Activated naive CD4-positive, alpha-beta T cell treated with anti-CD3 and anti-CD28 coated beads, Interleukin-2, amount 10 ng/mL, durations not matched to agents 7 days and 5 days (primary cell): ENCODE data around the gene OTOG.
A peak's percentile ranks its signal among the peaks of the same experiment; 100 is the strongest.

Experiments
- CTCF ChIA-PET: fragments of 350-600 bp; sonication (Branson Sonifier 250); formaldehyde crosslinking; loops from one replicate; lab custom pipeline; 2021; ENCODE audit warnings: antibody characterized with exemption; lab: Charles Lee
- DNase-seq: peaks from one replicate; pipeline ENCODE4 v3.0.0-alpha.2; 2020
- H3K27ac Mint-ChIP-seq: one replicate; pipeline ENCODE4 v1.8.0; 2021; ENCODE audit warnings: mild to moderate bottlenecking, moderate library complexity, mixed read lengths
- H3K27me3 Mint-ChIP-seq: one replicate; pipeline ENCODE4 v1.8.0; 2021; ENCODE audit warnings: mild to moderate bottlenecking, mixed read lengths
- H3K36me3 Mint-ChIP-seq: one replicate; pipeline ENCODE4 v1.8.0; 2021; ENCODE audit warnings: mixed read lengths
- H3K4me1 Mint-ChIP-seq: one replicate; pipeline ENCODE4 v1.8.0; 2021; ENCODE audit warnings: mixed read lengths
- H3K4me3 Mint-ChIP-seq: one replicate; pipeline ENCODE4 v1.8.0; 2021; ENCODE audit warnings: mild to moderate bottlenecking, moderate library complexity, mixed read lengths
- H3K9me3 Mint-ChIP-seq: one replicate; pipeline ENCODE4 v1.8.0; 2021; ENCODE audit warnings: mixed read lengths

The OTOG gene, protein sequence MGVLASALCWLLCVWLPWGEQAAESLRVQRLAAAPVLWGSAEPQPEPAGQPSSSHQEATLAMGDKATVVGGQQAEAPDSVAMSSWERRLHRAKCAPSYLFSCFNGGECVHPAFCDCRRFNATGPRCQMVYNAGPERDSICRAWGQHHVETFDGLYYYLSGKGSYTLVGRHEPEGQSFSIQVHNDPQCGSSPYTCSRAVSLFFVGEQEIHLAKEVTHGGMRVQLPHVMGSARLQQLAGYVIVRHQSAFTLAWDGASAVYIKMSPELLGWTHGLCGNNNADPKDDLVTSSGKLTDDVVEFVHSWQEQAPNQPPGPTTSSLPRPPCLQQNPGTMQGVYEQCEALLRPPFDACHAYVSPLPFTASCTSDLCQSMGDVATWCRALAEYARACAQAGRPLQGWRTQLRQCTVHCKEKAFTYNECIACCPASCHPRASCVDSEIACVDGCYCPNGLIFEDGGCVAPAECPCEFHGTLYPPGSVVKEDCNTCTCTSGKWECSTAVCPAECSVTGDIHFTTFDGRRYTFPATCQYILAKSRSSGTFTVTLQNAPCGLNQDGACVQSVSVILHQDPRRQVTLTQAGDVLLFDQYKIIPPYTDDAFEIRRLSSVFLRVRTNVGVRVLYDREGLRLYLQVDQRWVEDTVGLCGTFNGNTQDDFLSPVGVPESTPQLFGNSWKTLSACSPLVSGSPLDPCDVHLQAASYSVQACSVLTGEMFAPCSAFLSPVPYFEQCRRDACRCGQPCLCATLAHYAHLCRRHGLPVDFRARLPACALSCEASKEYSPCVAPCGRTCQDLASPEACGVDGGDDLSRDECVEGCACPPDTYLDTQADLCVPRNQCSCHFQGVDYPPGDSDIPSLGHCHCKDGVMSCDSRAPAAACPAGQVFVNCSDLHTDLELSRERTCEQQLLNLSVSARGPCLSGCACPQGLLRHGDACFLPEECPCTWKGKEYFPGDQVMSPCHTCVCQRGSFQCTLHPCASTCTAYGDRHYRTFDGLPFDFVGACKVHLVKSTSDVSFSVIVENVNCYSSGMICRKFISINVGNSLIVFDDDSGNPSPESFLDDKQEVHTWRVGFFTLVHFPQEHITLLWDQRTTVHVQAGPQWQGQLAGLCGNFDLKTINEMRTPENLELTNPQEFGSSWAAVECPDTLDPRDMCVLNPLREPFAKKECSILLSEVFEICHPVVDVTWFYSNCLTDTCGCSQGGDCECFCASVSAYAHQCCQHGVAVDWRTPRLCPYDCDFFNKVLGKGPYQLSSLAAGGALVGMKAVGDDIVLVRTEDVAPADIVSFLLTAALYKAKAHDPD (N-terminal part only)

DNA sequence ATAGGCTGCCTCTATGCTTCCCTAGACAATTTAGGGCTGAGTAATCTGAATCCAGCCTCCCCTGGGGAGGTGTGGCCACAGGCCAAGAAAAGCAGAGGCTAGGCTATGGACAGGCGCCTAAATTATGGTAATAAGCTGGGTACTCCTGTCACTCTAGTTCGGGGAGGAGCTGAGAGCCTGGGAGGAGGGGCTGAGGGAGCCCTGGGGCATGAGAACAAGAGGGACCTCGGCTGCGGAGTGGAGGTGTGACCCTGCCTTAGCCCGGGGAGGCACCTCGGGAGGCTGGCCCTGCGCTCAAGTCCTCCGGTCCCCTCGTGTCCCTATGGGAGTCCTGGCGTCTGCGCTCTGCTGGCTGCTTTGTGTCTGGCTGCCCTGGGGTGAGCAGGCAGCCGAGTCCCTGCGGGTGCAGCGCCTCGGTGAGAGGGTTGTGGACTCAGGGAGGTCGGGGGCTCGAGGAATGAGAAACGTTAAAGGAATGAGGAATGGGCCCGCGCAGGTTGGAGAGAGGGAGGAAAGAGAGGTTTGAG lies at the start of gene OTOG:
OTOG (plus strand) TSS at position 209 of the 527 bp plus-strand sequence; CDS start at position 323, 114 bp downstream.
- H3K27ac Mint-ChIP-seq = no peak within 1 kb of the TSS
- peaks cover 6% of the 10 kb centered on the region for H3K4me1 Mint-ChIP-seq
- no peak for DNase-seq
- H3K36me3 Mint-ChIP-seq = no peaks in the 10 kb centered on the region
- H3K27me3 Mint-ChIP-seq = peaks cover 65% of the 10 kb centered on the region
- no peaks in the 10 kb centered on the region for H3K9me3 Mint-ChIP-seq
- CTCF ChIA-PET = interaction anchor here (1.2 kb wide), 1 partner anchor 19 kb away, joined by 3 read pairs; no protein-coding TSS in a partner anchor
- no peak within 1 kb of the TSS for H3K4me3 Mint-ChIP-seq

DNA sequence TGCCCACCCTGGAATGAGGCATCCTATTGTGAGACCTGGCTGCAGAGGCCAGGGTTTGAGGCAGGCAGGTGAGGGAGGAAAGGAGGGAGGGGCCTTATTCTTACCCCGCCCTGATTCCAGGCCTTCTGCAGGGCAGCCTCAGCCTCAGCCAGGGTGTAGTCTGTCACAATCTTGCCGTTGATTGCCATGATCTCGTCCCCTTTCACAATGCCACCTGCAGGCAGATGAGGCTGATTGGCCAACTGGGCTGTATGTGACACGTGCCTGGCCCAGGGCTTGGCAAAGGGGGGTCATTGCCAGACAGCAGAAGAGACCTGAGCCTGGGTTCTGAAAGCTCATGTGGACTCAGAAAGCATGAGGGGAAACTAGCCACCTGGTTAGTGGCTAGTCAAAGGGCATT lies 49.0 kb upstream of the OTOG start:
- Mint-ChIP-seq H3K27me3 (peaks cover 37% of the 10 kb centered on the region), H3K27ac (no peak overlapping the region), H3K36me3 (no peaks in the 10 kb centered on the region), H3K4me3 (no peak overlapping the region), H3K9me3 (no peaks in the 10 kb centered on the region), H3K4me1 (no peaks in the 10 kb centered on the region)
- CTCF ChIA-PET = interaction anchor here (1.5 kb wide), 1 partner anchor 10 kb away, joined by 4 read pairs; no protein-coding TSS in a partner anchor
- DNase-seq = no peak

DNA sequence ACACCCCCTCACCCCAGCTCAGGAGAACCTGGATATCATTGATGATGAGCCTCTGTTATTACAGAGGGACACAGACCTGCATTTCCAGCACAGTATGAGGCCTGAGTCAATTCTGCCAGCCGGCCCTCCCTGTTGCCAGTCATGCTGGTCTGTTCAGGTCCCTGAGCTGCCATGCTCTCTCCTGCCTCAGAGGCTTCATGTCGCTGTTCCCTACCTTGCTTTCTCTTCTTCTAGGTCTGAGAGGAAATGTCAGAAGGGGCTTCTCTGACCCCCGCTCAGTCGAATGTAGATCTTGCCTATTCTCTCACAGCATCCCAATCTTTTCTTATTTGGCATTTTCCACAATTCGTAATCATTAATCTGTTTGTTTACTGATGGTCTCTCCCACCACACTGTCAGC lies 48.6 kb upstream of the OTOG start:
- Mint-ChIP-seq H3K9me3 (no peaks in the 10 kb centered on the region), H3K4me1 (no peaks in the 10 kb centered on the region), H3K36me3 (no peaks in the 10 kb centered on the region), H3K27ac (no peak overlapping the region), H3K27me3 (peaks cover 34% of the 10 kb centered on the region), H3K4me3 (no peak overlapping the region)
- CTCF ChIA-PET = interaction anchor here (1.4 to 1.5 kb wide), 2 partner anchors 9 to 114 kb away, joined by 4 to 11 read pairs; no protein-coding TSS in a partner anchor
- DNase-seq = no peak

DNA sequence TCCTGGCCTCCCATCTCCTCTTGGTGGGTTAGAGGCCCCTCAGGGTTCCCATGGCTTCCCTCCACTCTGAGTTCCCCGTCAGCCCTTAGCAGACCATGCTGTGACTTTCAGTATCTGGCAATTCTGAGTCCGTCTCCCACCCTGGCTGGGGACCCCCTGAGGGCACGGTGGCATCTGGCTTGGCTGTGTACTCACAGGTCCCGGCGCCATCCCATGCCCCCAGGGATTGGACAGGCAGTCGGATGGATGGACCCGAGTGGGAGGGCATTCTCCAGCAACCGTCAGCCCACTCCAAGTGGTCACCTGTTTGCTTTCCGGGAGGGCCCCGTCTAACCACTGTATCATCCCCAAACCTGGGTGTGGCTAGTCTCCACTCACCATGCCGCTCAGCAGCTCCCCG lies 46.4 kb upstream of the OTOG start:
- Mint-ChIP-seq H3K27ac (no peak overlapping the region), H3K9me3 (no peaks in the 10 kb centered on the region), H3K27me3 (peaks cover 38% of the 10 kb centered on the region), H3K4me3 (no peak overlapping the region), H3K4me1 (no peaks in the 10 kb centered on the region), H3K36me3 (no peaks in the 10 kb centered on the region)
- CTCF ChIA-PET = no interaction called here
- no peak for DNase-seq

DNA sequence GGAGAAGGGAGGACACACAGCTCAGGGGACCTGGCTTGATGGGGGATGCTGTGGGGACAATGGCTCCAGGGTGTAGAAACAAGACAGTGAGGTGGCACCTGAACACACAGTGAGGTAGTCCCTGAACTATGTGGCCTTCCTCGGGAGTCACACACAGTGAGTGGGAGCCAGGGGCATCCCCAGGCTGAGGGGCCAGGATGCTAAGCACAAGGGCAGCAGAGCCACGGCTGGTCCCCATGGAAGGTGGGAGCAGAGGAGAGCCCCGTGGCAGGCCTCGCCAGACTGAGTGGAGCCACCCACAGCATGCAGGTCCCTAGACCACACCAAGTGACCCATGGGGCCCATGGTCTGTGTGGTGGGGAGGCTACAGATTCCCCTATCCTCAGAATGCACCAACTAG lies 44.4 kb upstream of the OTOG start:
- no peak for DNase-seq
- Mint-ChIP-seq H3K27me3 (peaks cover 37% of the 10 kb centered on the region), H3K4me1 (no peaks in the 10 kb centered on the region), H3K27ac (no peak overlapping the region), H3K36me3 (no peaks in the 10 kb centered on the region), H3K9me3 (no peaks in the 10 kb centered on the region), H3K4me3 (no peak overlapping the region)
- CTCF ChIA-PET = interaction anchor here (0.7 to 8.1 kb wide), 5 partner anchors 26 to 273 kb away, joined by 4 to 143 read pairs (median 26); partner anchors contain the start of gene KCNJ11

DNA sequence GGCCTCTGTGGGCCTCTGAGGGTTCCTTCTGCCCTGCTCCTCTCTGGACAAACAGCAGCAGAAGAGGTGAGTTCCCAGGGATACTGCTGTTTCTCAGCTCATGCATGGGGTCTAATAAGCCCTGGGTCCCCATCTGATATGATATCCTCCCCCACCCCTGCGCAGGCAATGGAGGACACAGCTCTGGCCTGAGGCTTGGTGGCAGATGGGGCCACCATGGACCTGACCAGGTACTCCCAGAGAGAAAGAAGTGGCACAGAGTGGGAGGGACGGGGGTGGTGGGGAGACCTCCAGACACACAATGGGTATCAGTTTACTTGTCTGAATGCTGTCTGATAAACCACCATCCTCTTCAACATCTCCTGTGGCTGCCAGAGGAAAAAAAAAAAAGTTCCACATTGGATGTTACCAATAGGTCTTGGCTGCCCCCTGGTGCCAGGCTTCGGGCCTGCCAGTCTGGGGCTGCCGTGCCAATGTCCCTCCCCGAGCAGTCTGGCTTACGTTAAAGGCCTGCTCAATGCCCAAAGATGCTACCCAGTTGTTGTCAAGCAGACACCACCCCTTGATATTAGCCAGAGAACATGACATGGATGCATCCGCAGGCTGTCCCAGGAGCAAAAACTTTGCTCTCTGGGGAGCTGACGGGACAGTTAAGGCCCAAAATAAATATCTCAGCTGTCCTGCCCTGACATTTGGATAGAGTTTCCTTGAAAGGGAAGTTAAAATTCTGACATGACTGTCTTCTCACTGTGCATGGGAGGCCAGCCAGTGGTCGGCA lies 42.5 kb upstream of the OTOG start:
- Mint-ChIP-seq H3K27me3 (peaks cover 39% of the 10 kb centered on the region), H3K4me3 (no peak overlapping the region), H3K4me1 (no peaks in the 10 kb centered on the region), H3K27ac (no peak overlapping the region), H3K9me3 (no peaks in the 10 kb centered on the region), H3K36me3 (no peaks in the 10 kb centered on the region)
- CTCF ChIA-PET = interaction anchor here (0.6 to 8.1 kb wide), 12 partner anchors 13 to 275 kb away, joined by 3 to 143 read pairs (median 5); partner anchors contain the start of genes ABCC8 and KCNJ11
- DNase-seq = peak; percentile 88

DNA sequence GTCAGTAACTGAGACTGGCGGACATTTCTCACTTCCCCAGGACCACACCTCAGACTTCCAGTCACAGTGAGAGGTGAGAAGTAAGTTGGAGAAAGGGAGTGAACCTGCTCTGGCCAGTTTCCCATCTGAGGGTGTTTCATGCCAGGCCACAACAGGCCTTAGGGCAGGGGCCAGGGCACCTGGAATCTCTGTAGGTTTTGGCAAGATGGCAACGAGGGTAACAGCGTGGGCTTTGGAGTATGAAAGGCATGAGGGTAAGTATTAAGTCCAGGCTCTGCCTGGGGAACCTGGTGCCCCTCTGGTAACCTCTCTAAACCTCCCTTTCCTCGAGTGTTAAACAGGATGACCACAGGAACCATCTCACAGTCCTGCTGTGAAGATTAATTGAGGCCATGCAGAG lies 41.9 kb upstream of the OTOG start:
- DNase-seq = no peak
- Mint-ChIP-seq H3K9me3 (no peaks in the 10 kb centered on the region), H3K36me3 (no peaks in the 10 kb centered on the region), H3K27me3 (peaks cover 39% of the 10 kb centered on the region), H3K4me3 (no peak overlapping the region), H3K27ac (no peak overlapping the region), H3K4me1 (no peaks in the 10 kb centered on the region)
- CTCF ChIA-PET = interaction anchor here (0.8 to 8.1 kb wide), 9 partner anchors 14 to 275 kb away, joined by 3 to 143 read pairs (median 6); partner anchors contain the start of gene KCNJ11

DNA sequence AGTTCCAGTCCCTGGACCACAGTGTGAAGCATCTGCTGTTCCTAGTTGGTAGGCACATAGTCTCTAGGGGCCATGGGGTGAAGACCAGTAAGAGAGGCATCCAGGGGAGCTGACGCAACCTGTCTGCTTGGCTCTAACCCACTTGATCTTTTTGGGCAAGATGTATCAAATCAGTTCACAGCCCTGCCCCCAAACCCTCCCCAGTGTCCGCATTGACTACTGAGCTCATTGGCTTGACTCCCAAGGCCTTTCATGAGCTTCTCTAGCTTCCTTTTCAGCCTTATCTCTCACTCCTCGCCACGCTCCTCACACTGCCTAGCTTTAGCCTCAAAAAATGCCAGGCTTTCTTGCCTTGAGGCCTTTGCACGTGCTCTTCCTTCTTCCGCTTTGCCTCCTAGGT lies 40.7 kb upstream of the OTOG start:
- no peaks in the 10 kb centered on the region for H3K4me1 Mint-ChIP-seq
- CTCF ChIA-PET = interaction anchor here (0.5 to 8.1 kb wide), 7 partner anchors 22 to 174 kb away, joined by 3 to 143 read pairs (median 6); partner anchors contain the start of gene KCNJ11
- H3K27me3 Mint-ChIP-seq = peaks cover 38% of the 10 kb centered on the region
- H3K9me3 Mint-ChIP-seq = no peaks in the 10 kb centered on the region
- H3K36me3 Mint-ChIP-seq = no peaks in the 10 kb centered on the region
- no peak overlapping the region for H3K27ac Mint-ChIP-seq
- H3K4me3 Mint-ChIP-seq = no peak overlapping the region
- DNase-seq = no peak

DNA sequence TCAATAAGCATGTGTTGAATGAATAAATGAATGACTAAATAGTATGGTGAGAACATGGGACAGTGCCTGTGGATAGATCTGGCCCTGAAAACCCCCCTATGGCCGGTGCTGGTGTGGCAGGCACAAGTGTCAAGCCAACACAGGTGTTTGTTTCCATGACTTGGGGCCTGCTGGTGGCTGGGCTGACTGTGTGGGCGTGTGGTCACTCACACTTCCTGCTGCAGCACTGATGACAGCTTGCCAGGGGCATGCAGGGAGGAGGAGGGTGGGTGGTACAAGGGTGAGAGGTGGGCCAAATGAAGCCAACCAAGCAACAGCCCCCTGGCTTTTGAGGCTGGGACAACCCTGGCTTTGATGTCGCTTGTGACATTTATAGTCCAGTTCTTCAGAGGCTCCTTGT lies 40.1 kb upstream of the OTOG start:
- H3K9me3 Mint-ChIP-seq = no peaks in the 10 kb centered on the region

DNA sequence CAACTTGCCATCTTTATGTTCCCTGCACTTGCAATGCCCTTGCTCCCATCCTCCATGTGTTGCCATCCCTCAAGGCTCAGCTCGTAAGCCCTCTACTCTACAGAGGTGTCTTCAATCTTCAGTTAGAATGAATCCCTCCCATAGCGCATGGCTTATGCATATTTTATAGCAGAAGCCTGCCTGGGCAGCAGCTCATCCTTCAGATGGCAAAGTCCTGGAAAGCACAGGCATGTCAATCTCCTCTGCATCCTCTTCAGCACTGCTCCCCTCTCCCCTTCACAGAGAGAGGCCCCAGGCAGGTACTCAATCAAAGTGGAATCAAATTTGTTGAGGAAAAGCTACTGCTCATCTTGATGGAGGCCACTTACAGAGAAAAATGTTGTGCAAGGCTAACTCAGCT lies 39.3 kb upstream of the OTOG start:
- DNase-seq = no peak
- Mint-ChIP-seq H3K4me1 (no peaks in the 10 kb centered on the region), H3K36me3 (no peaks in the 10 kb centered on the region), H3K4me3 (no peak overlapping the region), H3K27me3 (peaks cover 48% of the 10 kb centered on the region), H3K27ac (no peak overlapping the region), H3K9me3 (no peaks in the 10 kb centered on the region)
- CTCF ChIA-PET = interaction anchor here (1.3 to 8.1 kb wide), 7 partner anchors 9 to 159 kb away, joined by 3 to 143 read pairs (median 5); partner anchors contain the start of gene KCNJ11

More for the DNA sequence above, 40.1 kb upstream of the OTOG start:
- Mint-ChIP-seq H3K36me3 (no peaks in the 10 kb centered on the region), H3K4me1 (no peaks in the 10 kb centered on the region), H3K27ac (no peak overlapping the region), H3K4me3 (no peak overlapping the region), H3K27me3 (peaks cover 42% of the 10 kb centered on the region)
- CTCF ChIA-PET = interaction anchor here (0.9 to 8.1 kb wide), 6 partner anchors 22 to 125 kb away, joined by 3 to 143 read pairs (median 10); partner anchors contain the start of gene KCNJ11
- DNase-seq = no peak

DNA sequence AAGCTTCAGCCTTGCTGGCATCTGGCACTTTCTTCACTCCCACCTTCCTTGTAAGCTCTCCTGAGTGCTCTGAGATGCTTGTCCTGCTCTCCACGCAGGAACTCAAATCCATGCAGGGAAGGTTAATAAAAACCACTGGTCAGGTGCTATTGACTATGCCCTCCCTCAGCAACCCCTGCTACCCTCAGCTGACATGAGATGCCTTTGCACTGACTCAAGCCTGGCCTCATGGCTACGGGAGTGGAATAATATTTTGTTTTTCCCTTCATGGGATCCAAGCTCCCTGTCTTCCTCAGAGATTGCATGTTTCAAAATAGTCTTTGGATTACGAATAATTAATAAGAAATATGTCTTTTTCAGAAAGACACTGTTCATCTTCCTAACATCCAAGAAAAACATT lies 38.8 kb upstream of the OTOG start:
- no peak for DNase-seq
- H3K9me3 Mint-ChIP-seq = no peaks in the 10 kb centered on the region
- no peaks in the 10 kb centered on the region for H3K36me3 Mint-ChIP-seq
- H3K4me3 Mint-ChIP-seq = no peak overlapping the region
- H3K4me1 Mint-ChIP-seq = no peaks in the 10 kb centered on the region
- H3K27ac Mint-ChIP-seq = no peak overlapping the region
- CTCF ChIA-PET = interaction anchor here (1.3 to 8.1 kb wide), 7 partner anchors 9 to 159 kb away, joined by 3 to 143 read pairs (median 5); partner anchors contain the start of gene KCNJ11
- H3K27me3 Mint-ChIP-seq = peaks cover 52% of the 10 kb centered on the region

DNA sequence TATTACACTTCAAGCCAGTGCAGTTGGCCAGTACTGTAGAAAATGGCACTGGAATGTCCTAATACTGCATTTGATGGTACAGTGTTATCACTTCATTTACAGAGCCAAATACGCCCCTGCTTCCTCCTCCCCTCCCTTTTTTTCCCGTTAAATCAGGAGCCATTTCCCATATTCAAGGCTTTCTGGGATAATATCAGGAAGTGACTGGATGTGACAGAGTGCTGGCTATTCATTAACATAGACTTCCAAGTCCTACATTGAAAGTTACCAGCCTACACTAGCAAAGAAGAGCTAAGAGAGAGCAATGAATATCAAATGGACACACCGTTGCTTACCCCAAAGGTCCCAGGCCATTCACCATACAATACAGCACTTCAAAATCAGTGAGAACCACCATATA lies 38.3 kb upstream of the OTOG start:
- Mint-ChIP-seq H3K4me1 (no peaks in the 10 kb centered on the region), H3K27me3 (peaks cover 56% of the 10 kb centered on the region), H3K27ac (no peak overlapping the region), H3K4me3 (no peak overlapping the region), H3K36me3 (no peaks in the 10 kb centered on the region), H3K9me3 (no peaks in the 10 kb centered on the region)
- CTCF ChIA-PET = interaction anchor here (1.4 to 8.1 kb wide), 4 partner anchors 20 to 127 kb away, joined by 4 to 143 read pairs (median 18); partner anchors contain the start of gene KCNJ11
- no peak for DNase-seq
